ENCODE results near the gene SLC9B2. TPM values are rescaled to one million over a fixed set of nuclear protein-coding genes. Genes with fewer than 3 reads are reported as not detected.

The SLC9B2 gene
- total RNA-seq, 1 donor from 2014 or later = 107 TPM

GRCh38 chr4:103075894-103076746, 441 bp downstream of the SLC9B2 start:
- FAIRE-seq (no peak), DNase-seq (ENCODE audit: low spot score in 2 of 2) (peak; percentile 52 to 55)

GRCh38 chr4:103075435-103075893, 1.1 kb downstream of the SLC9B2 start:
- peak in 1 of 2 donors; percentile 35 for DNase-seq (ENCODE audit: low spot score in 2 of 2)
- FAIRE-seq = no peak

GRCh38 chr4:103074744-103075434, 1.7 kb downstream of the SLC9B2 start:
- DNase-seq (ENCODE audit: low spot score in 2 of 2) (no peak), FAIRE-seq (no peak)

GRCh38 chr4:103073792-103074438, 2.6 kb downstream of the SLC9B2 start:
- FAIRE-seq (no peak), DNase-seq (ENCODE audit: low spot score in 2 of 2) (no peak)

- FAIRE-seq = no peak
Observed at GRCh38 chr4:103067841-103068547, 8.6 kb downstream of the SLC9B2 start.

GRCh38 chr4:103060453-103061148, 16.0 kb downstream of the SLC9B2 start:
- FAIRE-seq (peak; percentile 85), DNase-seq (ENCODE audit: low spot score in 2 of 2) (no peak)

More at GRCh38 chr4:103067841-103068547, 8.6 kb downstream of the SLC9B2 start:
- no peak for DNase-seq (ENCODE audit: low spot score in 2 of 2)

- no peak for DNase-seq (ENCODE audit: low spot score in 2 of 2)
- no peak for FAIRE-seq
Observed at GRCh38 chr4:103054030-103054429, 22.5 kb downstream of the SLC9B2 start.

- FAIRE-seq (no peak), DNase-seq (ENCODE audit: low spot score in 2 of 2) (no peak)
Observed at GRCh38 chr4:103052779-103053178, 23.8 kb downstream of the SLC9B2 start.

- FAIRE-seq = no peak
- DNase-seq (ENCODE audit: low spot score in 2 of 2) = no peak
Observed at GRCh38 chr4:103052145-103052544, 24.4 kb downstream of the SLC9B2 start.

- no peak for FAIRE-seq
- no peak for DNase-seq (ENCODE audit: low spot score in 2 of 2)
Observed at GRCh38 chr4:103050736-103051436, 25.7 kb downstream of the SLC9B2 start.

GRCh38 chr4:103046416-103047290, 29.9 kb downstream of the SLC9B2 start:
- FAIRE-seq = no peak
- DNase-seq (ENCODE audit: low spot score in 2 of 2) = peak in 1 of 2 donors; percentile 9

- DNase-seq (ENCODE audit: low spot score in 2 of 2) = no peak
- no peak for FAIRE-seq
Observed at GRCh38 chr4:103044183-103044582, 32.4 kb downstream of the SLC9B2 start.

- FAIRE-seq = no peak
- DNase-seq (ENCODE audit: low spot score in 2 of 2) = no peak
Observed at GRCh38 chr4:103036169-103036568, 40.4 kb downstream of the SLC9B2 start.

GRCh38 chr4:103032574-103032973, 44.0 kb downstream of the SLC9B2 start:
- DNase-seq (ENCODE audit: low spot score in 2 of 2) (no peak), FAIRE-seq (no peak)

- DNase-seq (ENCODE audit: low spot score in 2 of 2) = no peak
- no peak for FAIRE-seq
Observed at GRCh38 chr4:103030791-103031190, 45.8 kb downstream of the SLC9B2 start.

GRCh38 chr4:103029300-103029699, 47.3 kb downstream of the SLC9B2 start:
- no peak for FAIRE-seq
- DNase-seq (ENCODE audit: low spot score in 2 of 2) = no peak

- FAIRE-seq (peak; percentile 64), DNase-seq (ENCODE audit: low spot score in 2 of 2) (no peak)
Observed at GRCh38 chr4:103026868-103027267, 49.7 kb downstream of the SLC9B2 start.

- FAIRE-seq (no peak), DNase-seq (ENCODE audit: low spot score in 2 of 2) (no peak)
Observed at GRCh38 chr4:103024996-103025395, 51.6 kb downstream of the SLC9B2 start.

Data from frontal cortex (tissue), 4 donors.